GM18861 (cell line): Measurements from ENCODE around the gene B4GALNT4.
A peak's percentile ranks its signal among the peaks of the same experiment; 100 is the strongest.
"Not testable (repeated sequence)": the region's sequence is repeated elsewhere in the genome, so short reads cannot be mapped to it uniquely, and the experiment has no call there.

Source experiments
- ATAC-seq: cut with Tn5 transposase; IDR thresholded peaks from one replicate; pipeline ENCODE4 v1.9.1; 2021; ENCODE audit not compliant: unreplicated experiment

The B4GALNT4 gene

GRCh38 chr11:405954-406795 is 36.9 kb downstream of the B4GALNT4 start:
- no peak for ATAC-seq

GRCh38 chr11:406796-407650 is 37.7 kb downstream of the B4GALNT4 start:
- peak; percentile 52 for ATAC-seq

- no peak for ATAC-seq
These were observed 38.4 kb downstream of the B4GALNT4 start for GRCh38 chr11:407651-408123.

- ATAC-seq, result no peak
These were observed 39.1 kb downstream of the B4GALNT4 start for GRCh38 chr11:408154-409007.

GRCh38 chr11:409008-409599 is 39.8 kb downstream of the B4GALNT4 start:
- no peak for ATAC-seq

GRCh38 chr11:409600-410483 is 40.5 kb downstream of the B4GALNT4 start:
- ATAC-seq, result no peak

GRCh38 chr11:410711-411110 is 41.4 kb downstream of the B4GALNT4 start:
- not testable (repeated sequence) for ATAC-seq

- ATAC-seq, result not testable (repeated sequence)
These were observed 42.2 kb downstream of the B4GALNT4 start for GRCh38 chr11:411520-411919.

- no peak for ATAC-seq
These were observed 43.4 kb downstream of the B4GALNT4 start for GRCh38 chr11:412641-413119.

- ATAC-seq, result no peak
These were observed 44.1 kb downstream of the B4GALNT4 start for GRCh38 chr11:413120-414081.

- no peak for ATAC-seq
These were observed 45.1 kb downstream of the B4GALNT4 start for GRCh38 chr11:414318-414857.

GRCh38 chr11:415640-416041 is 46.3 kb downstream of the B4GALNT4 start:
- ATAC-seq, result no peak

- ATAC-seq, result no peak
These were observed 46.9 kb downstream of the B4GALNT4 start for GRCh38 chr11:416051-416756.

GRCh38 chr11:416757-417621 is 47.7 kb downstream of the B4GALNT4 start:
- no peak for ATAC-seq

GRCh38 chr11:417652-418342 is 48.5 kb downstream of the B4GALNT4 start:
- no peak for ATAC-seq
